Stimulated activated CD8-positive, alpha-beta memory T cell treated with anti-CD3 and anti-CD28 coated beads, Interleukin-15, amount 100 ng/mL, for 1 hour (primary cell): ENCODE measurements around the gene SSTR5.

ENCODE experiments used
- DNase-seq: peaks from one replicate; pipeline ENCODE4 v3.0.0-alpha.2; 2020; ENCODE audit warnings: low read depth

The SSTR5 gene

DNA sequence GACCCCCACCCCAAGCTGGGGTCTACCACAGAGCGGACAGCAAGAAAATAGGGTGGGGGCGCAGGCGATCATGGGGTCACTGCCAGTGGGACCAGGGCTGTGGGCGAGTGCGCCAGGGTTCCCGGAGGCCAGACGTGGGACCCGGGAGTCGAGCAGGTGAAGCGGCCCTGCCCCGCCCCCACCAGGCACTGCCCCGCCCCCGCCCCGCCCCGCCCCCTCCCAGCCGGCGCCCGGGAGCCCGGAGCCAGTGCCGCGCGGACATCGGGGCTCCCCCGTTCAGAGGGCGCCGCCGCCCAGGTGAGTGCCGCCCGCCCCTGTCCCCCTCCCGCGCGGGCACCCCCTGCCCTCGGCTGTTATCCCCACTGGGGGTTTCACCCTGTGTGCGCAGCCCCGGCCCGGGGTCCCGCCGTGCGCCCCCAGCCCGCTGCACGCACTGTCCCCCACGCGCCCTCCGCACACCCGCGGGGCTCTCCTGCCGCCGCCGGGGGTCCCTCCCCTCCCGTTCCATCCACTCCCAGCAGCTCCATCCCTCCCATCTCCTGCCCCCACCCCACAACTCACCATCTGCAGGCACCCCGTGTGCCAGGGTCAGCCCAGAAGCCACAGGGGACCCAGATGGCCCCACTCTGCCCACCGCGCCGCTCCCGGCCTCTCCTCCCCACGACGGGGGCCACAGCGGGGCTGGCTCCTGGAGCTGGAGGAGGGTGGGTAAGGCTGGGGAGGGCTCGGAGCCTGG lies at the start of gene SSTR5:
SSTR5 (plus strand) TSS at position 222 of the 736 bp plus-strand sequence. CDS start 6,122 bp downstream, outside the sequence.
- DNase-seq: no peak

DNA sequence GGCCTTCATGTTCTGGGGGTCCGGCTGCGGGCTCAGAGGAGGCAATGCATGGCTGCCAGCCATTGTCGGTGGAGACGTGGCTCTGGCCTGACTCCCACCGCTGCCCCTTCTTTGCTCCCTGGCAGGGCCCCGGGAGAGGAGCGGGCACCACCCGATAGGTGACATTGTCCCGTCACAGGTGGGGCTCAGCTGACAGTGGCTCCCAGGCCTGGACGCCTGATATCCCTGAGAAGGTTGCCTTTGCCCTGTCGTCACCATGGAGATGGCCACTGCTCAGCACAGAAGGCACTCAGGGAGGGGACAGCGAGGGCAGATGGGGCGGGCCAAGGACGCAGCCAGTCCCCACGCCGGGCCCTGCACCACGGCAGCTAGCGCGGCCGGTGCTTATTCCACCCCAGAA lies 48.4 kb upstream of the SSTR5 start:
- no peak for DNase-seq

DNA sequence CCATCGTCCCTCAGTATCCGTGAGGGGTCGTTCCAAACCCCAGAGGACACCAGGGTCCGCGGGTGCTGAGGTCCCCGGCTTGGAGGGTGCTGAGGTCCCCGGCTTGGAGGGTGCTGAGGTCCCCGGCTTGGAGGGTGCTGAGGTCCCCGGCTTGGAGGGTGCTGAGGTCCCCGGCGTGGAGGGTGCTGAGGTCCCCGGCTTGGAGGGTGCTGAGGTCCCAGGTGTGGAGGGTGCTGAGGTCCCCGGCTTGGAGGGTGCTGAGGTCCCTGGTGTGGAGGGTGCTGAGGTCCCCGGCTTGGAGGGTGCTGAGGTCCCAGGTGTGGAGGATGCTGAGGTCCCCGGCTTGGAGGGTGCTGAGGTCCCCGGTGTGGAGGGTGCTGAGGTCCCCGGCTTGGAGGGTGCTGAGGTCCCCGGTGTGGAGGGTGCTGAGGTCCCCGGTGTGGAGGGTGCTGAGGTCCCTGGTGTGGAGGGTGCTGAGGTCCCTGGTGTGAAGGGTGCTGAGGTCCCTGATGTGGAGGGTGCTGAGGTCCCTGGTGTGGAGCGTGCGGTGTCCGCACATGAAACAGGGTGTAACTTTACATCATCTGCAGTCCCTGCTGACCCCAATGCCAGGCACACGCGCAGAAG lies 47.3 kb upstream of the SSTR5 start:
- DNase-seq: peak; percentile 13

DNA sequence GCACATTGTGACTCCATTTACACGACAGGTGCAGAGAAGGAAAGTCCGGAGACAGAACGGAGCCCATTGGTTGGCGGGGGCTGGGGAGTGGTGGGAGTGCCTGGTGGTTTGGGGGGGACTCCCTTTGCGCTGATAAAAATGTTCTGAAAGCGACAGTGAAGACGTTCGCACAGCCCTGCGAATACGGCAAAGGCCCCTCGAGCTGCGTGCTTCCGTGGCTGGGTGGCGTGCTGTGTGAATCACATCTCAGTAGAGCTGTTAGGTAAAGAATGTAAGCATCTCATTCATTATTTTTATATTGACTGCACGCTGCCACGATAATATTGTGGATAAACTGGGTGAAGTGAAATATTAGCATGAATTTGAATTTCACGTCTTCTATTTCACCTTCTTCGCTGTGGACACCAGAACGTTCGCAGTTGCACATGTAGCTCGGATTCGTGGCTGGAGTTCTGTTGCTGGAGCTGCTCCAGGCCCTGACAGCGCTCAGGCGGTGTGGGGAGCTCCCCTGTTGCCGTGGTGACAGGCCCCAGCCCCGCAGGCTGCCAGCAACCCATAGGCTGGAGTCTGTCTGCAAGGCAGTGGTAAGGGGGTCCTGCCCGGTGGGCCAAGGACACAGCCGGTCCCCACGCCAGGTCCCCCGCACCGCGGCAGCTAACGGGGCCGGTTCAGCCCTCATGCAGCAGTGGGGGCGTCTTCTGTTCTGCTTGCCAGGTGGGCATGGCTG lies 46.3 kb upstream of the SSTR5 start:
- DNase-seq: no peak

DNA sequence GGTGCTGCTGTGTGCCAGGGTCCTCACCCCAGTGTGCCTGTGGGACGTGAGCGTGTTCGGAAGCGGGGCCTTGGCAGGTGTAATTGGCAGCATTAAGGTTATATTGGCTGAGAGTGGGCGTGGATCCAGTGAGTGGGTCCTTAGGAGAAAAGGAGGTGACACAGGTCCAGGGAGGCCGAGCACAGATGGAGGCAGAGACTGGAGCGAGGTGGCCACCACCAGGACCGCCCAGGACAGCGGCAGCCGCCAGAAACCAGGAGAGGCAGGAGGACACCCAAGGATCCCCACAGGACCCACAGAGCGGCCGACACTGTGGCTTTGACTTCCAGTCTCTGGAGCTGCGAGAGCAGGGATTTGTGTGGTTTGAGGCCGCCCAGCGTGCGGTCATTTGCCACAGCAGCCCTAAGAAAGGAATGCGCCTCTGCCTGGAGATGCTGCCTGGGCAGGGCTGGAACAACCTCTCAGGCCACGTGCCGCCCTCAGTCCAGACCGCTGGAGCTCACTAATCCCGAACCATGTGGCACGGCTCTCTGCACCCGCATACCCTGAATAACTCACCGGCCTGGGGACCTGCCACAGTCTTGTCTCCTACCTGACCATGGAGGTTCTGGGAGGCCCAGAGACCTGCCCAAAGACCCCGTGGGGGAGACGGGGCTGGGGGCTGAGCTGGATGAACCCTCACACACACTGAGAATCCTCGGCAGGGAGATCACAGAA lies 45.6 kb upstream of the SSTR5 start:
- DNase-seq: no peak

DNA sequence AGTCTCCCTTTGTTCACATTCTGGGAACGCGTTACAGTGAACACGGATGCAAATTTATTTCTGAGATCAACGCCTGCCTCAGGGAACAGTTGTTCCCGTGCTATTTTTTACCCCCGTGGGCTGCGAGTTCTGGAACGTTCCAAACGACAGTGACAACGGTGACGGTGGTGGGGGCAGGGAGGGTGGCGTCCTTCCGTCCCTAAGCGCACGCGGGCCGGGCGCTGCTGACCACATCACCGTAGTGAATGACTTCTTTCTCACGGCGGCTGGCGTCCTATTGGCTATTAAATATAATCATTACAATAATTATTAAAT lies 45.1 kb upstream of the SSTR5 start:
- DNase-seq: no peak

DNA sequence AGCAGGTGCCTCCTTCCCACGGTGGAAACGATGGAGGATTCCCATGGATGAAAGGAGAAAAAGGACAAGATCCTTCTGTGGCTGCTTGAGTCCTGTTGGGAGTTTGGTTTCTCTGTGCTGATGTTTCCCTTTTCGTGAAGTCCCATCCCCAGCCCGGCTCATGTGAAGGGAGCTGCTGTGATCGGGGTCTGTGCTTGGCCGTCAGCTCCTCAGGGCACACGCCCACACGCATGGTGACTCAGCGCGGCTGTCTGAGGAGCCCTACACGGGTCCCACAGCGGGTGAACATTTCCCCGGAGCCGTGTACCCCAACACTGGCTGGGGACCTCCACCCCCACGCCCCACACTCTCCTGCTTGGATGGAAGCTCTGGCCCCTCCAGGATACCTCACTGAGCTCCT lies 44.5 kb upstream of the SSTR5 start:
- no peak for DNase-seq

DNA sequence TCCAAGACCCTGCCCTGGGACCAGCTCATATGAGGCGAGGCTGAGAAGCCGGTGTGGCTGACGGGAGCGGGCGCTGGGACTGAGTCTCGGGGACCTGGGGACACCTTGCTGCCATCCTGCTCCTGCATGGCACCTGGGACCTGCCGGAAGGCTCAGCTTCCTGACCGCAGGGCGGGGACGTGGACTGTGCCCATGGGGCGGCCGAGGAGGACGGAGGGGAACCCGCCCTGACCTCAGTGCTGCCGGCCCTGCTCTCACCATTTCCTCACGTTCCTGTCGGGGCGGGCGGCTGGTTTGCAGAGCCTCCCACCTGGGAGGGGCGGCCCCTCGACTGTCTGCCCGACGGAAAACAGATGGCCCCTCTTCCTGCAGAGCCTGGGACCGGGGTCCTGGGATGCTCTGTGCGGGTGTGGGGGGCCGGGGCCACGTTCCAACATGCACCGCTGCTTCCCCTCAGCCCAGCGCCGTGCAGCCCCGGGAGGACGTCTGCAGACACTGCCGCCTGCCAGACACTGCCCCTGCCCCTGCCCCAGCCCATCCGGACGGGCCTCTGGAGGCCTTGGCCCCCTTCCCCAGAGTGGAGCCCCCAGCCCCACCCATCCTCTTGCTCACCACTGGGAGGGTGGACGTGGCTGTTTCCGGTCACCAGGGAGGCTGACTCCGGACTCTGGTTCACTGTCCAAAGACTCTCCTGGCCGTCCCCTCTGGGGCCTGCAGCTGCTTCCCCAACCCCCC lies 43.9 kb upstream of the SSTR5 start:
- no peak for DNase-seq

DNA sequence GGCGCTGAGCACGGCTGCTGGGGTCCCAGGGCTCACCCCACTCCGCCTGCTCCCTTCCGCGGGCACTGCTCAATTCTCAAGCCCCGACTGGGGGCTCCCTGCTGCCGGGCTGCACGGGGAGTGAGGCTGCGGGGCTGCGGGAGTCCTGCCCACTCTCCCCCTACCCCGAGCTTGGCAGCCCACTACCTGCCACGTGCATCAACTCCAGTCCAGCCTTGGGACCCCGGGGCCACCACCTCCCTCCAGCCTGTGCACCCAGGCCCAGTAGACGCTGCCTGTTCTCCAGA lies 43.3 kb upstream of the SSTR5 start:
- DNase-seq: no peak

DNA sequence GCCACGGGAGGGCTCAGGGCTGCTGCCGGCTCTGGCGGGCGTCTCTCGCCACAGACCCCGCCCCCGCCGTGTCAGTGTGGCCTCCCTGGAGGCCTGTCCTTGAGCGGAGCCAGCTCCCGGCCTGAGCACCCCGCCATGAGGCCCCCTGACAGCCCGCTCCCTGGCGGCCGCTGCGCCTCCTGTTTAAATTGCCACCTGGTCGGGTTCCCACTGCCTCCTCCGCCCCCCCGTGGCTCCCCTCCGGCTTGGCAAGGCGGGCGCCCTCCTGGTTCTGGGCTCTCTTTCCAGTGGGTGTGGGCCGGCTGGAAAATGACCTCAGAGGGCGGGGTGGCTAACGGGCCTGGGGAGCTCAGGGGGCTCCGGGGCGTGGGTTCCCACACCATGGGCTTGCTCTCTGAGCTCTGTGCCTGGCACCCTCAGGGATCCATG lies 42.1 kb upstream of the SSTR5 start:
- no peak for DNase-seq

DNA sequence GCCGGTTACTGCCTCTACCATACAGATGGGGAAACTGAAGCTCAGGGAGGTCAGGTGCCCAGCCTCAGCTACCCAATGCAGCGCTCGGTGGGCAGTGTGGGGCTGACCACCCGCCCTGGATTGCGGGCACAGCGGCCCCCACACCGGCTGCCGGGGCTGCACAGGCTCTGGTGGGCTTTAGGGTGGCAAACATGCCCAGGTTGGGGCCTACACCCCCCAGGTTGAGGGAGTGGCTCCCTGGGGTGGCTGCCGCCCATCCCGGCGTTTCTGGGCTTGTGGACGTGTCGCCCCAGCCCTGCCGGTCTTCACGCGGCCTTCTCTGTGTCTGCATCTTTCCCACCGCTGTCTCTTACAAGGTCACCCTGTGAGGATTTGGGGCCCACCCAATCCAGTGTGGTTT lies 40.9 kb upstream of the SSTR5 start:
- DNase-seq: no peak

DNA sequence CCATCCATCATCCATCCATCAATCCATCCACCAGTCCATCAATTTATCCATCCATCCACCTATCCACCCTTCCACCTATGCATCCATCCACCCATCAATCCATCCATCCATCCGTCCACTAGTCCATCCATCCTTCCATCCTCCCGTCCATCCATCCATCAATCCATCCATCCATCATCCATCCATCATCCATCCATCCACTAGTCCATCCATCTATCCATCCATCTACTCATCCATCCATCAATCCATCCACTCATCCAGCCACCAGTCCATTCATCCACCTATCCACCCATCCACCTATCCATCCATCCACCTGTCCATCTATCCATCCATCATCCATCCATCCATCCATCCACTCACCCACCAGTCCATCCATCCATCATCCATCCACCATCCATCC lies 39.9 kb upstream of the SSTR5 start:
- no peak for DNase-seq

DNA sequence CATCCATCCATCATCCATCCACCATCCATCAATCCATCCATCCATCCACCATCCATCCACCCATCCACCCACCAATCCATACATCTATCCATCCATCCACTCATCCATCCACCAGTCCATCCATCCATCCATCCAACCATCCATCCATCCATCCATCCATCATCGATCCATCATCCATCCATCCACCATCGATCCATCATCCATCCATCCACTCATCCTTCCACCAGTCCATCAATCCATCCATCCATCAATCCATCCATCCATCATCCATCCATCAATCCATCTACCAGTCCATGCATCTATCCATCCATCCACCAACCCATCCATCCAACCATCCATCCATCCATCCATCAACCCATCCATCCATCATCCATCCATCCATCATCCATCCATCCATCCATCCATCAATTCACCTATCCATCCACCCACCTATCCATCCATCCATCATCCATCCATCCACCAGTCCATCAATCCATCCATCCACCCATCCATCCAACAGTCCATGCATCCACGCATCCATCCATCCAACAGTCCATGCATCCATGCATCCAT lies 39.3 kb upstream of the SSTR5 start:
- no peak for DNase-seq

DNA sequence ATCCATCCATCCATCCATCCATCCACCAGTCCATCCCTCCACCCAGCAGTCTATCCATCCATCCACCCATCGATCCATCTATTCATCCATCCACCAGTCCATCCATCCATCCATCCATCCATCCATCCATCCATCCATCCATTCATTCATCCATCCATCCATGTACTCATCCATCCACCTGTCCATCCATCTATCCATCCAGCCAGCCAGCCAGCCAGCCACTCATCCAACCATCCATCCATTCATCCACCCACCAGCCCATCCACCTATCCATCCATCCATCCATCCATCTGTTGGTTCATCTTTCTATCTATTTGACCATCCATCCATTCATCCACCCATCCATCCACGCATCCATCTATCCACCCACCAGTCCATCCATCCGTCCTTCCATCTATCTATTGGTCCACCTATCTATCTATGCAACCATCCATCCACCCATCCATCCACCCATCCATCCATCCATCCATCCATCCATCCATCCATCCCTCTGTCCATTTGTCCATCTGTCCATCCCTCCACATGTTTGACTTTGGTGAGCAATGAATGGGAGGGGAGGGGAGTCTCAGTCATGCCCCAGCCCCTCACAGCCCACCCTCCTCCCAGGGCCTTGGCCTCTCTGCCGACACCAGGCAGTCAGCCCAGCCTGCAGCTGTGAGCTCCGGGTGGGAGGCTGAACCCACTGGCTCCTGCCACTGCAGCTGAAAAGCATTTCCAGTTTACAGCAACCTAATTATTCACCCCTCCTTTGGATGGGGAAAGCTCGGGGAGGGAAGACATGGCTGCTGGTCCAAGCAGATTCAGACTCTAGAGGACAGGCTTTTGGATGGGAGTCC lies 38.1 kb upstream of the SSTR5 start:
- no peak for DNase-seq

DNA sequence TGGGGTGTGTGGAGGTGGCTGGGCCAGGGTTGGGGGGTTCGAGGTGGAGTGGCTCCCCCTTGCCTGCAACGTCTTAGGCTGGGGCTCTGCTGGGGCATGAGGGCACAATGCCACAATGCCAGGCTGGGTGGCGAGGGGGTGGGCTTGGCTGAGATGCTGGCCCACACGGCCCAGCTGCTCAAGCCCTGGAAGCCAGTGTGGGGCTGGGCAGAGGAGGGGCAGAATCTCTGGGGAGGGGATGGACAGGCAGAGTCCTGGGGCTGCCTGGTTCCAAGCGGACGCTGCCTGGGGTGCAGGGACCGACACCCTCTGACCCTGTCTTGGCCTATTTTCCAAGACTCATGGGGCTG lies 37.5 kb upstream of the SSTR5 start:
- DNase-seq: no peak

DNA sequence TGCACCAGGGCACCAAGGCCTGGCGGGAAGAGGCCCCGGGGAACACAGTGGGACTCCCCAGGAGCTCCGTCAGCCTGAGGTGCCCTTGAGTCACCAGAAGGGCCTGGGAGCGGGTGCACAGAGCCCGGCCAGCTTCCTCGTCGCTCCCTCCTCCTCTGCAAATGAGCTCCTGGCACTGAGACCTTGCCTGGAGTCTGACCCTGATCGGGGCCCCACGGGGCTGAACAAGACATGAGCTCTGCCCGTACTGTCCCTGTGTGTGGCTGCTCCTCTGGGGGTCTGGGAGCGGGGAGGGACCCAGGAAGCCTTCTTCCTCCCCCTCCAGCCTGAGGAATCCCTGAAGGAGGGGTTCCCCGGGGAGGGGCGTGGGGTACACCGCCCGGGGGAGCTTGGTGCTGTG lies 36.4 kb upstream of the SSTR5 start:
- DNase-seq: no peak

DNA sequence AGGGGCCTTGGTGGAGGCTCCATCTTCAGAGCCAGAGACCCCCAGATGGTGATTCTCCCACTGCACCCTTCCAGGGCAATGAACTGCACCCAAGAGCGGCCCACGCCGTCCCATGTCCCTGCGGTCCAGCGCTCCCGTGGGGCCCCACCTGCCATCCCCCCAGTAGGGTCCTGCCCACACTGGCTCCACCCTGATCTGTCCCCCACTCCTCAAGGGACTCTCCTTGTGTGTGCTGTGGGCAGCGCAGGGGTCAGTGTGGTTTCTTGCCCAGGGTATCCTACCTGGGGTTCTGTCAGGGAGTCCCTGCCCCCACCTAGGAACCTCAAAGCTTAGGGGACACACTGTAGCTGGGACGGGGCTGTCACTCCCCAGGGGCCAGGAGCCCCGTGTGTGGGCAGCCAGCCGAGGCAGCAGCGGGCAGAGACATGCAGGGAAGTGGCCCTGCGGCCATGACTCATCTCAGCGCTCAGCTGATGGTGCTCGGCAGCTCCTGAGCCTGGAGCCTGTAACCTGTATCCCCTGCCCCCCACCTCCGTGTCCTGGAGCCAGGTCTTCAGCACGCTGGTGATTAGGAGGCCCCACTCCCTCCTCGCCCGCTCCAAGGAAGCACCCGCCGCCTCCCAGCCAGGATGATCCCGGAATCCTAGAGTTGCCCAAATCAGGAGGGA lies 35.7 kb upstream of the SSTR5 start:
- DNase-seq: no peak

DNA sequence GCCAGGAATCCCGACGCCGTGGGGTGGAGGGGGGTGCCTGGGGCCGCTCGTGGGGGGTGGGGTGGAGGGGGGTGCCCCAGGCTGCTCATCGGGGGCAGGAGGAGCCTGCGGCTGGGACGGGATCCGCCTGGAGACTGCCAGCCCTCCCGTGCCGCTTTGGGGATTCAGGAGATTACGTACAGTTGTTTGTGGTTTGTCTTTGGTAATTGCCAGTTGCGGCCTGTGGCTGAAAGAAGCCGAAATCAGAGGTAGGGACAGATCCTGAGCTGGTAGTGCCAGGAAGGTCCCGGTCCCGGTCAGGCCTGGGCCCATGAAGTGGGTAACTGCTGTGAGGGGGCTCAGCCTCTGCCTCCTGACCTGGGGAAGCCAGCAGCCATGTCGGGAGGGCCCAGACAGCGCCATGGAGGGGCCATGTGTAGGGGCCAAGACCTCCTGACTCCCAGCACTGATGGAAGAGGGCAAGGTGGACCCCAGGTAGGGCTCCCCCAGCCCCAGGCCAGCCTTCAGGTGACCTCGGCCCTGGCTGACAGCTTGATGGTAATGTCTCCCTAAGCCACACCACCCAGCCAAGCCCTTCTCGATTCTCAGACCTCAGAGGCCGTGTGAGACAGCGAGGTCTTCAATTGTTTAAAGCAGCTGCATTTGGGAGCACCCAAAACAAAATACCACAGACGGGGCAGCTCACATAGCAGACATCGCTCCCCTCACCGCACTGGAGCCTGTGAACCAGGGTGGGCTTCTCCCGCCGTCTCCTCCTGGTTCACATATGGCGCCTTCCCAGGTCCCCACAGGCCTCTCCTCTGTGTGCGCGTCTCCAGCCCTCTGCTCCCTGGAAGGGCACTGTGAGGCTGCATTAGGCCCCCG lies 34.9 kb upstream of the SSTR5 start:
- no peak for DNase-seq

DNA sequence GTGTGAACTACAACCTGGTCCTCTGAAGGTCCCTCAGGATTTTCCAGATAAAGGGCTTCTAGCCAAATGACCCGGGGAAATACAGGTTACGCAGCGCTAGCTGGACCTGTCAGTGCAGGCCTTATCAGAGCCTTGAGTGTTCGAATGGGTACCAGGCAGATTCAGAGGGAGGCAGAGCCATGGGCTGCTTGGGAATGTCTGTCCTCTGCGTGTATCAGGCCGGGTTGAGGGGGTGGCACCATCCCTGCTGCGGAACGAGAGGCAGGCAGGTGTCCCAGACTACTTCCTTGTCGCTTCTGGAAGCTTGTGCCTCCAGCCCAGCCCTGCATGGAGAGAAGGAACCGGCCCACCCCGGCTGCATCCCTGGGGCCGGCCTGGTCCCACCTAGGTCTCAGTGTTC lies 33.6 kb upstream of the SSTR5 start:
- DNase-seq: no peak

DNA sequence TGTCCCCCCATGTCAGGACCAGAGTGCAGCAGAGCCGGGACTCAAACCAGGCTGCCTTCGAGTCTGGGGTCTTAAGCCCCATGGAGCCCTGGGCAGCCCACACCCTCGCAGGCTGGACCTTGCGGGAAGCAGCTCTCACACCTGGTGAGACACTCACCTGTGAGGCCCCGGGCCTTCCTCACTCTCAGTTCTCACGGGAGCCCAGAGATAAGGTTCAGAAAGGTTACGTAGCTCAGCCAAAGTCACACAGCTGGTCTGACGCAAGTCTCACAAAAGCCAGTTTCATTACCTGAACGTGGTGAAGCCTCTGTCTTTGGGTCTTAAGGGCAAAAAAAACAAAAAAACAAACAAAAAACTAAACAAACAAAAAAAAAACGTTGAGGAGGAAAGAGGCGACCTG lies 32.8 kb upstream of the SSTR5 start:
- DNase-seq: no peak
